ENCODE measurements around the gene FGA.

FGA gene

GRCh38 chr4:154590329-154591006 lies at the start of gene FGA:
FGA (minus strand) TSS chr4:154590742; CDS start chr4:154590687, 55 bp downstream.
- no peak for DNase-seq (ENCODE audit: low read depth in 2 of 2)
- no peak within 1 kb of the TSS for H3K4me3 ChIP-seq (replicated peaks in 1 of 2; ENCODE audit: low read depth in 2 of 2, low read length in 2 of 2)
- no peak for TF ChIP-seq CTCF (IDR thresholded peaks at IDR 0.05; ENCODE audit: low read depth, low read length)

- no peak overlapping the region for H3K4me3 ChIP-seq (replicated peaks in 1 of 2; ENCODE audit: low read depth in 2 of 2, low read length in 2 of 2)
- TF ChIP-seq CTCF (IDR thresholded peaks at IDR 0.05; ENCODE audit: low read depth, low read length): no peak
- DNase-seq (ENCODE audit: low read depth in 2 of 2): no peak
Measured at GRCh38 chr4:154634058-154634457, 43.5 kb upstream of the FGA start.

- DNase-seq (ENCODE audit: low read depth in 2 of 2): no peak
- H3K4me3 ChIP-seq (replicated peaks in 1 of 2; ENCODE audit: low read depth in 2 of 2, low read length in 2 of 2): no peak overlapping the region
- TF ChIP-seq CTCF (IDR thresholded peaks at IDR 0.05; ENCODE audit: low read depth, low read length): no peak
Measured at GRCh38 chr4:154631828-154632227, 41.3 kb upstream of the FGA start.

GRCh38 chr4:154630324-154630723 lies 39.8 kb upstream of the FGA start:
- H3K4me3 ChIP-seq (replicated peaks in 1 of 2; ENCODE audit: low read depth in 2 of 2, low read length in 2 of 2): no peak overlapping the region
- no peak for DNase-seq (ENCODE audit: low read depth in 2 of 2)
- TF ChIP-seq CTCF (IDR thresholded peaks at IDR 0.05; ENCODE audit: low read depth, low read length): no peak

- H3K4me3 ChIP-seq (replicated peaks in 1 of 2; ENCODE audit: low read depth in 2 of 2, low read length in 2 of 2): peak overlapping the region; percentile 17 to 46
- peak; percentile 44 to 53 for DNase-seq (ENCODE audit: low read depth in 2 of 2)
- peak; percentile 72 for TF ChIP-seq CTCF (IDR thresholded peaks at IDR 0.05; ENCODE audit: low read depth, low read length)
Measured at GRCh38 chr4:154626793-154627484, 36.4 kb upstream of the FGA start.

GRCh38 chr4:154625971-154626370 lies 35.4 kb upstream of the FGA start:
- H3K4me3 ChIP-seq (replicated peaks in 1 of 2; ENCODE audit: low read depth in 2 of 2, low read length in 2 of 2): no peak overlapping the region
- DNase-seq (ENCODE audit: low read depth in 2 of 2): no peak
- TF ChIP-seq CTCF (IDR thresholded peaks at IDR 0.05; ENCODE audit: low read depth, low read length): no peak
